Mesenchymal stem cell (in vitro differentiated cells and primary cell): ENCODE data around the gene PSMF1.

Source experiments
- DNase-seq: peaks from one replicate; pipeline ENCODE4 v3.0.0-alpha.2; 2013
- H2AFZ ChIP-seq: one replicate; pipeline ENCODE4 v1.6.1; 2013; ENCODE audit warnings: low read depth, mild to moderate bottlenecking, control low read depth, inconsistent platforms, low read length, moderate library complexity
- H2AK5ac ChIP-seq: 2 replicates; pipeline ENCODE4 v1.6.1; 2013; ENCODE audit warnings: low read length, moderate library complexity, mild to moderate bottlenecking, inconsistent platforms; ENCODE audit not compliant: severe bottlenecking
- H2BK120ac ChIP-seq: one replicate; pipeline ENCODE4 v1.6.1; 2013; ENCODE audit warnings: low read depth, mild to moderate bottlenecking, inconsistent platforms, low read length, moderate library complexity
- H2BK12ac ChIP-seq, 2 experiments: one replicate each; pipeline ENCODE4 v1.6.1; 2013; ENCODE audit warnings: inconsistent platforms in 2 of 2, low read length in 2 of 2, mild to moderate bottlenecking in 2 of 2, moderate library complexity in 2 of 2, control low read depth in 1 of 2
- H2BK15ac ChIP-seq: one replicate; pipeline ENCODE4 v1.6.1; 2013; ENCODE audit warnings: mild to moderate bottlenecking, low read depth, inconsistent platforms; ENCODE audit not compliant: poor library complexity, severe bottlenecking
- H2BK5ac ChIP-seq: 2 replicates; pipeline ENCODE4 v1.6.1; 2013; ENCODE audit warnings: low read depth, mild to moderate bottlenecking, low read length, control low read depth, inconsistent platforms; ENCODE audit not compliant: poor library complexity, severe bottlenecking
- H3K14ac ChIP-seq, 2 experiments: one replicate each; pipeline ENCODE4 v1.6.1; 2013; ENCODE audit warnings: inconsistent platforms in 2 of 2, low read length in 2 of 2, control low read depth in 1 of 2, mild to moderate bottlenecking in 1 of 2, moderate library complexity in 1 of 2
- H3K18ac ChIP-seq, 2 experiments: one replicate each; pipeline ENCODE4 v1.6.1; 2013; ENCODE audit warnings: inconsistent platforms in 2 of 2, low read length in 2 of 2, control low read depth in 1 of 2, low read depth in 1 of 2, mild to moderate bottlenecking in 1 of 2
- H3K23ac ChIP-seq, 2 experiments: one replicate each; pipeline ENCODE4 v1.6.1; 2013; ENCODE audit warnings: inconsistent platforms in 2 of 2, low read length in 2 of 2, mild to moderate bottlenecking in 2 of 2, moderate library complexity in 2 of 2, control low read depth in 1 of 2
- H3K27ac ChIP-seq: 2 replicates; pipeline ENCODE4 v1.5.1; 2013; ENCODE audit warnings: mild to moderate bottlenecking, moderate library complexity, low read length, control low read depth, inconsistent platforms; ENCODE audit not compliant: poor library complexity, severe bottlenecking
- H3K27me3 ChIP-seq, 2 experiments: 2 replicates each; pipeline versions ENCODE4 v1.6.1 to v1.7.0; 2013; ENCODE audit warnings: low read length in 2 of 2, mild to moderate bottlenecking in 2 of 2, moderate library complexity in 2 of 2, control low read depth in 1 of 2, inconsistent platforms in 1 of 2; ENCODE audit not compliant: control insufficient read depth in 1 of 2, insufficient read depth in 1 of 2
- H3K36me3 ChIP-seq, 2 experiments: 2 replicates each; pipeline versions ENCODE4 v1.6.1 to v1.7.0; 2013; ENCODE audit warnings: low read length in 2 of 2, control low read depth in 1 of 2, inconsistent platforms in 1 of 2, low read depth in 1 of 2, mild to moderate bottlenecking in 1 of 2; ENCODE audit not compliant: insufficient read depth in 2 of 2, control insufficient read depth in 1 of 2
- H3K4ac ChIP-seq, 2 experiments: one replicate each; pipeline ENCODE4 v1.6.1; 2013; ENCODE audit warnings: inconsistent platforms in 2 of 2, low read length in 2 of 2, mild to moderate bottlenecking in 2 of 2, moderate library complexity in 2 of 2, control low read depth in 1 of 2, low read depth in 1 of 2
- H3K4me1 ChIP-seq: 2 replicates; pipeline ENCODE4 v1.6.1; 2013; ENCODE audit warnings: low read depth, low read length, control low read depth; ENCODE audit not compliant: control insufficient read depth, insufficient read depth
- H3K4me2 ChIP-seq: 2 replicates; pipeline ENCODE4 v1.6.1; 2013; ENCODE audit warnings: low read length, mild to moderate bottlenecking, inconsistent platforms; ENCODE audit not compliant: poor library complexity, severe bottlenecking
- H3K4me3 ChIP-seq, 2 experiments: 2 replicates each; pipeline versions ENCODE4 v1.5.1 to v1.7.0; 2013; ENCODE audit warnings: low read length in 2 of 2, mild to moderate bottlenecking in 2 of 2, control low read depth in 1 of 2, low read depth in 1 of 2; ENCODE audit not compliant: insufficient read depth in 1 of 2
- H3K79me1 ChIP-seq: replicated peaks from 2 replicates; pipeline ENCODE4 v1.6.1; 2013; ENCODE audit warnings: mild to moderate bottlenecking, control low read depth, low read length, inconsistent platforms; ENCODE audit not compliant: poor library complexity, severe bottlenecking
- H3K9ac ChIP-seq: 2 replicates; pipeline ENCODE4 v1.7.0; 2013; ENCODE audit warnings: mild to moderate bottlenecking, low read length, moderate library complexity
- H3K9me3 ChIP-seq: 2 replicates; pipeline ENCODE4 v1.7.0; 2013; ENCODE audit warnings: mild to moderate bottlenecking, low read length; ENCODE audit not compliant: control insufficient read depth
- H4K8ac ChIP-seq: one replicate; pipeline ENCODE4 v1.6.1; 2013; ENCODE audit warnings: inconsistent platforms, mild to moderate bottlenecking, low read length, moderate library complexity
- H4K91ac ChIP-seq: one replicate; pipeline ENCODE4 v1.6.1; 2013; ENCODE audit warnings: mild to moderate bottlenecking, low read length, inconsistent platforms
- WGBS: methylation state at CpG from one replicate; pipeline ENCODE4 v1.1.7; 2013; ENCODE audit warnings: mixed read lengths; 5-methylcytosine and 5-hydroxymethylcytosine counted together

The PSMF1 gene

GRCh38 chr20:1177680-1178079 is 59.3 kb downstream of the PSMF1 start:
- Histone ChIP-seq H2BK12ac (no peak overlapping the region), H4K91ac (no peak overlapping the region)
- DNase-seq: peak; percentile 34

GRCh38 chr20:1178103-1178502 is 59.7 kb downstream of the PSMF1 start:
- no peak overlapping the region for H3K4me3 ChIP-seq
- peaks cover 18 to 24% of the 10 kb centered on the region in 2 experiments for H3K36me3 ChIP-seq
- no peak overlapping the region for H3K4ac ChIP-seq
- no peak overlapping the region for H2BK120ac ChIP-seq
- no peak for DNase-seq
- H3K4me2 ChIP-seq: no peak overlapping the region
- H3K23ac ChIP-seq: no peak overlapping the region
- H3K4me1 ChIP-seq: no peaks in the 10 kb centered on the region
- H2BK15ac ChIP-seq: no peak overlapping the region
- no peak overlapping the region for H4K91ac ChIP-seq
- H2AFZ ChIP-seq: no peak overlapping the region
- H3K18ac ChIP-seq: no peak overlapping the region
- H2BK12ac ChIP-seq: no peak overlapping the region
- H3K9me3 ChIP-seq: no peaks in the 10 kb centered on the region
- no peak overlapping the region for H3K27ac ChIP-seq
- H3K14ac ChIP-seq: no peak overlapping the region
- WGBS: 95% methylated on average over 2 of the region's 3 CpGs
- no peak overlapping the region for H3K9ac ChIP-seq
- H3K27me3 ChIP-seq: peaks cover 7 to 11% of the 10 kb centered on the region in 2 experiments
- no peaks in the 10 kb centered on the region for H3K79me1 ChIP-seq
- no peak overlapping the region for H4K8ac ChIP-seq
- H2BK5ac ChIP-seq: no peak overlapping the region
- no peak overlapping the region for H2AK5ac ChIP-seq

More at GRCh38 chr20:1177680-1178079, 59.3 kb downstream of the PSMF1 start:
- Histone ChIP-seq H3K18ac (no peak overlapping the region), H2BK120ac (no peak overlapping the region), H3K79me1 (no peaks in the 10 kb centered on the region), H2BK15ac (no peak overlapping the region), H4K8ac (no peak overlapping the region), H2AFZ (no peak overlapping the region), H3K27me3 (peaks cover 3 to 6% of the 10 kb centered on the region in 2 experiments), H3K4ac (no peak overlapping the region), H3K23ac (no peak overlapping the region), H2BK5ac (no peak overlapping the region), H3K4me2 (no peak overlapping the region), H3K27ac (no peak overlapping the region), H3K9ac (no peak overlapping the region), H3K14ac (no peak overlapping the region), H3K4me1 (no peaks in the 10 kb centered on the region), H2AK5ac (no peak overlapping the region), H3K4me3 (no peak overlapping the region), H3K9me3 (no peaks in the 10 kb centered on the region), H3K36me3 (peaks cover 22 to 29% of the 10 kb centered on the region in 2 experiments)
- WGBS: 53% methylated on average over 4 of the region's 5 CpGs

- Histone ChIP-seq H3K18ac (no peak overlapping the region), H2BK5ac (no peak overlapping the region), H3K36me3 (peaks cover 13 to 21% of the 10 kb centered on the region in 2 experiments), H2AK5ac (no peak overlapping the region), H4K91ac (no peak overlapping the region), H3K23ac (no peak overlapping the region), H3K27me3 (peaks cover 12 to 16% of the 10 kb centered on the region in 2 experiments), H2BK12ac (no peak overlapping the region), H3K14ac (no peak overlapping the region), H3K4ac (no peak overlapping the region), H2BK15ac (no peak overlapping the region), H4K8ac (no peak overlapping the region), H3K79me1 (no peaks in the 10 kb centered on the region), H2BK120ac (no peak overlapping the region), H3K9me3 (no peaks in the 10 kb centered on the region), H3K9ac (no peak overlapping the region), H3K27ac (no peak overlapping the region), H3K4me2 (no peak overlapping the region), H3K4me3 (no peak overlapping the region), H2AFZ (no peak overlapping the region), H3K4me1 (no peaks in the 10 kb centered on the region)
- over 99% methylated on average over 3 of the region's 3 CpGs for WGBS
- no peak for DNase-seq
Observed at GRCh38 chr20:1178623-1179022, 60.2 kb downstream of the PSMF1 start.

- Histone ChIP-seq H3K18ac (no peak overlapping the region), H3K23ac (no peak overlapping the region), H2BK15ac (peak overlapping the region; percentile 12), H3K4ac (no peak overlapping the region), H2BK120ac (no peak overlapping the region), H3K4me1 (peaks cover 15% of the 10 kb centered on the region), H3K27me3 (peaks cover 26 to 29% of the 10 kb centered on the region in 2 experiments), H3K9ac (no peak overlapping the region), H3K4me3 (peak overlapping the region in 1 of 2 experiments; percentile 3), H2BK12ac (no peak overlapping the region), H3K9me3 (no peaks in the 10 kb centered on the region), H4K8ac (no peak overlapping the region), H2AK5ac (no peak overlapping the region), H3K79me1 (no peaks in the 10 kb centered on the region), H2AFZ (no peak overlapping the region), H3K27ac (no peak overlapping the region), H4K91ac (no peak overlapping the region), H3K14ac (no peak overlapping the region), H3K36me3 (peaks cover 4 to 5% of the 10 kb centered on the region in 2 experiments), H2BK5ac (no peak overlapping the region), H3K4me2 (no peak overlapping the region)
- WGBS: 96% methylated on average over 27 of the region's 27 CpGs
- no peak for DNase-seq
Observed at GRCh38 chr20:1180949-1181348, 62.5 kb downstream of the PSMF1 start.
